H9 (cell line): Measurements from ENCODE around the gene BANP. TPM values are rescaled to one million over a fixed set of nuclear protein-coding genes. Genes with fewer than 3 reads are reported as not detected.
"Not testable (repeated sequence)": the region's sequence is repeated elsewhere in the genome, so short reads cannot be mapped to it uniquely, and the experiment has no call there.

Source experiments
- DNase-seq: peaks from one replicate; pipeline ENCODE4 v3.0.0-alpha.2; 2017
- H2AFZ ChIP-seq: one replicate; pipeline ENCODE4 v1.6.1; 2013; ENCODE audit warnings: mild to moderate bottlenecking, low read length, control low read depth, moderate library complexity
- H2AK5ac ChIP-seq: 2 replicates; pipeline ENCODE4 v1.6.1; 2013; ENCODE audit warnings: low read length, control low read depth, mixed read lengths; ENCODE audit not compliant: insufficient read length
- H2BK120ac ChIP-seq: one replicate; pipeline ENCODE4 v1.6.1; 2013; ENCODE audit warnings: low read depth, mild to moderate bottlenecking, low read length, control low read depth, inconsistent platforms; ENCODE audit not compliant: poor library complexity, severe bottlenecking
- H2BK12ac ChIP-seq: 2 replicates; pipeline ENCODE4 v1.6.1; 2013; ENCODE audit warnings: low read length, control low read depth, mixed read lengths, low read depth; ENCODE audit not compliant: insufficient read length
- H2BK15ac ChIP-seq: 2 replicates; pipeline ENCODE4 v1.6.1; 2013; ENCODE audit warnings: low read depth, low read length, control low read depth
- H2BK20ac ChIP-seq: one replicate; pipeline ENCODE4 v1.6.1; 2013; ENCODE audit warnings: low read depth, mild to moderate bottlenecking, low read length, control low read depth, inconsistent platforms; ENCODE audit not compliant: poor library complexity, severe bottlenecking
- H2BK5ac ChIP-seq: 2 replicates; pipeline ENCODE4 v1.6.1; 2013; ENCODE audit warnings: low read length, control low read depth, mixed read lengths; ENCODE audit not compliant: insufficient read length
- H3K14ac ChIP-seq: 2 replicates; pipeline ENCODE4 v1.6.1; 2013; ENCODE audit warnings: low read length, control low read depth; ENCODE audit not compliant: insufficient read depth
- H3K18ac ChIP-seq: 2 replicates; pipeline ENCODE4 v1.6.1; 2013; ENCODE audit warnings: low read depth, mild to moderate bottlenecking, mixed read lengths, low read length, control low read depth; ENCODE audit not compliant: insufficient read length
- H3K23ac ChIP-seq: 2 replicates; pipeline ENCODE4 v1.6.1; 2013; ENCODE audit warnings: low read length, control low read depth, mixed read lengths, low read depth; ENCODE audit not compliant: insufficient read length
- H3K23me2 ChIP-seq: 2 replicates; pipeline ENCODE4 v1.6.1; 2013; ENCODE audit warnings: low read depth, mild to moderate bottlenecking, mixed read lengths, low read length, control low read depth; ENCODE audit not compliant: insufficient read length, poor library complexity, severe bottlenecking
- H3K27ac ChIP-seq: 2 replicates; pipeline ENCODE4 v1.5.1; 2013; ENCODE audit warnings: low read length, control low read depth, mixed read lengths, low read depth; ENCODE audit not compliant: insufficient read length
- H3K27me3 ChIP-seq: 2 replicates; pipeline ENCODE4 v1.6.1; 2013; ENCODE audit warnings: low read length, control low read depth, inconsistent platforms; ENCODE audit not compliant: insufficient read depth
- H3K4ac ChIP-seq: 2 replicates; pipeline ENCODE4 v1.6.1; 2013; ENCODE audit warnings: low read depth, mild to moderate bottlenecking, control low read depth, inconsistent platforms, low read length, moderate library complexity
- H3K4me1 ChIP-seq: 2 replicates; pipeline ENCODE4 v1.6.1; 2013; ENCODE audit warnings: low read length, control low read depth, inconsistent platforms; ENCODE audit not compliant: insufficient read depth
- H3K4me2 ChIP-seq: 2 replicates; pipeline ENCODE4 v1.6.1; 2013; ENCODE audit warnings: low read length, control low read depth, mixed read lengths; ENCODE audit not compliant: insufficient read length, insufficient read depth
- H3K56ac ChIP-seq: 2 replicates; pipeline ENCODE4 v1.6.1; 2013; ENCODE audit warnings: low read depth, mild to moderate bottlenecking, mixed read lengths, low read length, control low read depth; ENCODE audit not compliant: insufficient read length
- H3K79me1 ChIP-seq: 2 replicates; pipeline ENCODE4 v1.6.1; 2013; ENCODE audit warnings: low read depth, mild to moderate bottlenecking, moderate library complexity, low read length, control low read depth, inconsistent platforms; ENCODE audit not compliant: insufficient read depth, poor library complexity, severe bottlenecking
- H3K79me2 ChIP-seq: 2 replicates; pipeline ENCODE4 v1.6.1; 2013; ENCODE audit warnings: low read length, control low read depth, inconsistent platforms; ENCODE audit not compliant: insufficient read depth
- H3K9ac ChIP-seq: 2 replicates; pipeline ENCODE4 v1.6.1; 2013; ENCODE audit warnings: low read length, control low read depth, mixed read lengths; ENCODE audit not compliant: insufficient read length; ENCODE audit errors: extremely low read depth
- H3K9me3 ChIP-seq: one replicate; pipeline ENCODE4 v1.6.1; 2013; ENCODE audit warnings: low read depth, low read length, inconsistent platforms; ENCODE audit not compliant: control insufficient read depth
- H3T11ph ChIP-seq: one replicate; pipeline ENCODE4 v1.6.1; 2013; ENCODE audit warnings: mild to moderate bottlenecking, low read length, control low read depth, inconsistent platforms
- H4K20me1 ChIP-seq: one replicate; pipeline ENCODE4 v1.6.1; 2013; ENCODE audit not compliant: control insufficient read depth, insufficient read length, insufficient read depth
- H4K5ac ChIP-seq: 2 replicates; pipeline ENCODE4 v1.6.1; 2013; ENCODE audit warnings: low read depth, mild to moderate bottlenecking, mixed read lengths, low read length, control low read depth; ENCODE audit not compliant: insufficient read length
- H4K8ac ChIP-seq: replicated peaks from 2 replicates; pipeline ENCODE4 v1.6.1; 2013; ENCODE audit warnings: low read length, control low read depth, mixed read lengths, low read depth; ENCODE audit not compliant: insufficient read length
- H4K91ac ChIP-seq: 2 replicates; pipeline ENCODE4 v1.6.1; 2013; ENCODE audit warnings: low read depth, mild to moderate bottlenecking, moderate library complexity, mixed read lengths, low read length, control low read depth; ENCODE audit not compliant: insufficient read length
- H3K27ac Mint-ChIP-seq, 3 experiments: 2 replicates in 2 of 3; 3 replicates in 1 of 3; pipeline ENCODE4 v1.8.0; 2020 to 2021; ENCODE audit warnings: mixed read lengths in 3 of 3, mild to moderate bottlenecking in 1 of 3, moderate library complexity in 1 of 3
- H3K27me3 Mint-ChIP-seq: 2 replicates; pipeline ENCODE4 v1.8.0; 2021; ENCODE audit warnings: low read depth, mild to moderate bottlenecking, moderate library complexity, mixed read lengths
- H3K36me3 Mint-ChIP-seq, 3 experiments: 2 replicates in 2 of 3; 3 replicates in 1 of 3; pipeline ENCODE4 v1.8.0; 2020 to 2021; ENCODE audit warnings: low read depth in 3 of 3, mixed read lengths in 3 of 3; ENCODE audit not compliant: insufficient read depth in 1 of 3
- H3K4me1 Mint-ChIP-seq, 2 experiments: 2 replicates each; pipeline ENCODE4 v1.8.0; 2020; ENCODE audit warnings: mixed read lengths in 2 of 2
- H3K4me3 Mint-ChIP-seq, 2 experiments: 2 replicates in 1 of 2; 3 replicates in 1 of 2; pipeline ENCODE4 v1.8.0; 2020 to 2021; ENCODE audit warnings: mild to moderate bottlenecking in 2 of 2, mixed read lengths in 2 of 2, moderate library complexity in 1 of 2
- H3K9me3 Mint-ChIP-seq, 2 experiments: 2 replicates in 1 of 2; 3 replicates in 1 of 2; pipeline ENCODE4 v1.8.0; 2020; ENCODE audit warnings: mild to moderate bottlenecking in 2 of 2, mixed read lengths in 2 of 2, moderate library complexity in 1 of 2
- WGBS: extraction: QIAGEN DNeasy Blood & Tissue Kit; methylation state at CpG from one replicate; pipeline ENCODE4 v1.1.7; 2013; ENCODE audit warnings: missing lambda C conversion rate, low lambda C conversion rate, mixed read lengths; ENCODE audit not compliant: insufficient read length; ENCODE audit errors: extremely low coverage; 5-methylcytosine and 5-hydroxymethylcytosine counted together
- total RNA-seq: library from RNA; stranded (reverse); gene quantifications from 2 replicates; pipeline ENCODE4 v1.2.1, GENCODE V29; 2021
- TF ChIP-seq, protein P1 (sequence below): fragments of 200-600 bp; sonication (generic); conservative IDR thresholded peaks from 3 replicates; pipeline ENCODE4 v1.8.0; 2021; ENCODE audit warnings: antibody characterized with exemption, mild to moderate bottlenecking

BANP gene
- total RNA-seq, 1 experiment from 2014 or later: 24.9 TPM

DNA sequence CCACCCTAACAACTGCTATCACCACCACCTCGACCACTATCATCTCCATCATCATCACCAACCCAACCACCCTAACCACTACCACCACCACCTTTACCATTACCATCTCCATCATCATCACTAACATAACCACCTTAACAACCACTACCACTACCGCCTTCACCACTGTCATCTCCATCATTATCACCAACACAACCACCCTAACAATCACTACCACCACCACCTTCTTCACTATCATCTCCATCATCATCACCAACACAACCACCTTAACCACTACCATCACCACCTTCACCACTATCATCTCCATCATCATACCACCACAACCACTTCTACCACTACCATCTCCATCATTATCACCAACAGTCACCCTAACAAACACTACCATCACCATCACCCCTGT lies 101.4 kb downstream of the BANP start:
- Histone ChIP-seq H3K4me1 (no peaks in the 10 kb centered on the region), H4K5ac (no peak overlapping the region), H4K91ac (no peak overlapping the region), H2BK5ac (no peak overlapping the region), H4K20me1 (no peaks in the 10 kb centered on the region), H3K4ac (no peak overlapping the region), H2AK5ac (no peak overlapping the region), H2BK120ac (no peak overlapping the region), H3K14ac (no peak overlapping the region), H3K4me2 (no peak overlapping the region), H3K9me3 (no peaks in the 10 kb centered on the region), H2BK12ac (no peak overlapping the region), H3K79me2 (no peaks in the 10 kb centered on the region), H2BK15ac (no peak overlapping the region), H3K23me2 (no peaks in the 10 kb centered on the region), H3K9ac (no peak overlapping the region), H3K23ac (no peak overlapping the region), H3T11ph (no peak overlapping the region), H3K56ac (no peak overlapping the region), H2BK20ac (no peak overlapping the region), H3K18ac (no peak overlapping the region), H3K27me3 (no peaks in the 10 kb centered on the region), H3K79me1 (no peaks in the 10 kb centered on the region), H3K27ac (no peak overlapping the region), H4K8ac (no peak overlapping the region), H2AFZ (no peak overlapping the region)
- no peak for DNase-seq
- Mint-ChIP-seq H3K36me3 (peaks cover 10 to 39% (median 11%) of the 10 kb centered on the region in 3 experiments; a peak in 6 of 7 replicates), H3K27me3 (no peaks in the 10 kb centered on the region), H3K4me3 (no peak overlapping the region), H3K9me3 (no peaks in the 10 kb centered on the region), H3K4me1 (peaks cover 7 to 8% of the 10 kb centered on the region in 2 experiments; a peak in 2 of 4 replicates), H3K27ac (no peak overlapping the region)
- TF ChIP-seq, protein P1, sequence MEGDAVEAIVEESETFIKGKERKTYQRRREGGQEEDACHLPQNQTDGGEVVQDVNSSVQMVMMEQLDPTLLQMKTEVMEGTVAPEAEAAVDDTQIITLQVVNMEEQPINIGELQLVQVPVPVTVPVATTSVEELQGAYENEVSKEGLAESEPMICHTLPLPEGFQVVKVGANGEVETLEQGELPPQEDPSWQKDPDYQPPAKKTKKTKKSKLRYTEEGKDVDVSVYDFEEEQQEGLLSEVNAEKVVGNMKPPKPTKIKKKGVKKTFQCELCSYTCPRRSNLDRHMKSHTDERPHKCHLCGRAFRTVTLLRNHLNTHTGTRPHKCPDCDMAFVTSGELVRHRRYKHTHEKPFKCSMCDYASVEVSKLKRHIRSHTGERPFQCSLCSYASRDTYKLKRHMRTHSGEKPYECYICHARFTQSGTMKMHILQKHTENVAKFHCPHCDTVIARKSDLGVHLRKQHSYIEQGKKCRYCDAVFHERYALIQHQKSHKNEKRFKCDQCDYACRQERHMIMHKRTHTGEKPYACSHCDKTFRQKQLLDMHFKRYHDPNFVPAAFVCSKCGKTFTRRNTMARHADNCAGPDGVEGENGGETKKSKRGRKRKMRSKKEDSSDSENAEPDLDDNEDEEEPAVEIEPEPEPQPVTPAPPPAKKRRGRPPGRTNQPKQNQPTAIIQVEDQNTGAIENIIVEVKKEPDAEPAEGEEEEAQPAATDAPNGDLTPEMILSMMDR: no peak
- 100% methylated on average over 2 of the region's 2 CpGs for WGBS

- H3K4me1 ChIP-seq, H3K23ac ChIP-seq, H3K79me2 ChIP-seq, H3K23me2 ChIP-seq, DNase-seq, H3K4me3 Mint-ChIP-seq, H3K27me3 Mint-ChIP-seq, H2AFZ ChIP-seq, H3K9me3 ChIP-seq, H3K4me2 ChIP-seq, H3K4me1 Mint-ChIP-seq, H3K18ac ChIP-seq, H3K9me3 Mint-ChIP-seq, H3K27me3 ChIP-seq, H3K56ac ChIP-seq, H3K79me1 ChIP-seq, H4K91ac ChIP-seq, H2BK120ac ChIP-seq, H3K14ac ChIP-seq, H3T11ph ChIP-seq, H4K8ac ChIP-seq, H2BK20ac ChIP-seq, H2AK5ac ChIP-seq, H2BK15ac ChIP-seq, H3K27ac ChIP-seq, H3K4ac ChIP-seq, H2BK5ac ChIP-seq, H2BK12ac ChIP-seq, H3K27ac Mint-ChIP-seq, H3K9ac ChIP-seq, H4K5ac ChIP-seq, H4K20me1 ChIP-seq: not testable (repeated sequence)
- H3K36me3 Mint-ChIP-seq: peaks cover 7 to 34% (median 11%) of the 10 kb centered on the region in 3 experiments; a peak in 6 of 7 replicates
- WGBS: no CpG with 5 or more reads among the region's 1 CpG
Observed at GRCh38 chr16:88053479-88053878, 102.2 kb downstream of the BANP start.
